Cardiac muscle cell (in vitro differentiated cells and primary cell): Measurements from ENCODE around the gene MBD4. TPM values are rescaled to one million over a fixed set of nuclear protein-coding genes. Genes with fewer than 3 reads are reported as not detected.
"Not testable (repeated sequence)": the region's sequence is repeated elsewhere in the genome, so short reads cannot be mapped to it uniquely, and the experiment has no call there.

Experiments
- DNase-seq, 2 donors: peaks; one replicate each; pipeline versions ENCODE4 v3.0.0 to v3.0.0-alpha.2; 2010 to 2017; ENCODE audit warnings: low read depth in 1 of 2, low spot score in 1 of 2
- H3K27ac ChIP-seq: fragments of 200-600 bp; sonication (generic); 2 replicates; pipeline ENCODE4 v1.5.1; 2016
- H3K27me3 ChIP-seq: fragments of 200-600 bp; sonication (generic); 2 replicates; pipeline ENCODE4 v1.6.0; 2016; ENCODE audit warnings: control low read depth
- H3K36me3 ChIP-seq: fragments of 200-600 bp; sonication (generic); 2 replicates; pipeline ENCODE4 v1.5.1; 2016; ENCODE audit warnings: control low read depth
- H3K4me1 ChIP-seq: fragments of 200-600 bp; sonication (generic); 2 replicates; pipeline ENCODE4 v1.8.1; 2017; ENCODE audit warnings: low read depth, mild to moderate bottlenecking, mixed run types
- H3K4me3 ChIP-seq: fragments of 200-600 bp; sonication (generic); 2 replicates; pipeline ENCODE4 v1.5.1; 2016; ENCODE audit warnings: mild to moderate bottlenecking
- H3K9me3 ChIP-seq: fragments of 200-600 bp; sonication (generic); 2 replicates; pipeline ENCODE4 v1.5.1; 2017; ENCODE audit warnings: low read depth, mild to moderate bottlenecking, control low read depth
- CTCF ChIP-seq: IDR thresholded peaks from 2 replicates; pipeline ENCODE4 v1.5.1; 2012; ENCODE audit warnings: low read depth, mild to moderate bottlenecking, low read length
- polyA plus RNA-seq: library from polyadenylated mRNA; unstranded; fragments of >200 nt; fragmentation: Nextera tagmentation; extraction: Ambion mirVana; gene quantifications from 2 replicates; pipeline ENCODE4 v1.2.1, GENCODE V29; 2016
- total RNA-seq: library from RNA; depleted of rRNA; stranded (reverse); fragments of >200 nt; gene quantifications from 2 replicates; pipeline ENCODE4 v1.2.3, GENCODE V29; 2016

MBD4 gene
- total and polyA plus RNA-seq, 2 experiments from 2014 or later: 30.0 to 39.8 TPM

GRCh38 chr3:129483870-129484269 lies 44.1 kb upstream of the MBD4 start:
- Histone ChIP-seq H3K4me1 (peaks cover 27% of the 10 kb centered on the region), H3K36me3 (peaks cover 5% of the 10 kb centered on the region)

GRCh38 chr3:129482721-129483120 lies 43.0 kb upstream of the MBD4 start:
- Histone ChIP-seq H3K27ac (no peak overlapping the region), H3K9me3 (no peaks in the 10 kb centered on the region), H3K36me3 (peaks cover 15% of the 10 kb centered on the region), H3K27me3 (no peaks in the 10 kb centered on the region), H3K4me1 (peaks cover 27% of the 10 kb centered on the region), H3K4me3 (no peak overlapping the region)
- DNase-seq: no peak
- TF ChIP-seq CTCF: peak; percentile 15

More at GRCh38 chr3:129483870-129484269, 44.1 kb upstream of the MBD4 start:
- Histone ChIP-seq H3K27ac (no peak overlapping the region), H3K4me3 (no peak overlapping the region), H3K9me3 (no peaks in the 10 kb centered on the region), H3K27me3 (no peaks in the 10 kb centered on the region)
- no peak for TF ChIP-seq CTCF
- DNase-seq: no peak

- Histone ChIP-seq H3K4me3 (no peak overlapping the region), H3K9me3 (no peaks in the 10 kb centered on the region), H3K27ac (no peak overlapping the region), H3K27me3 (no peaks in the 10 kb centered on the region), H3K36me3 (peaks cover 15% of the 10 kb centered on the region), H3K4me1 (peaks cover 19% of the 10 kb centered on the region)
- peak in 1 of 2 donors; percentile 94 for DNase-seq
- TF ChIP-seq CTCF: no peak
Observed at GRCh38 chr3:129481766-129482332, 42.1 kb upstream of the MBD4 start.

- DNase-seq: peak in 1 of 2 donors; percentile 82
- H3K36me3 ChIP-seq: peaks cover 15% of the 10 kb centered on the region
- H3K4me3 ChIP-seq, H3K27me3 ChIP-seq, H3K27ac ChIP-seq, H3K9me3 ChIP-seq: not testable (repeated sequence)
- peaks cover 14% of the 10 kb centered on the region for H3K4me1 ChIP-seq
Observed at GRCh38 chr3:129481225-129481765, 41.5 kb upstream of the MBD4 start.

- H3K4me1 ChIP-seq: peaks cover 3% of the 10 kb centered on the region
- no peak overlapping the region for H3K4me3 ChIP-seq
- H3K9me3 ChIP-seq: no peaks in the 10 kb centered on the region
- TF ChIP-seq CTCF: no peak
- H3K36me3 ChIP-seq: peaks cover 15% of the 10 kb centered on the region
- H3K27ac ChIP-seq: no peak overlapping the region
- no peaks in the 10 kb centered on the region for H3K27me3 ChIP-seq
- DNase-seq: no peak
Observed at GRCh38 chr3:129476586-129476985, 36.8 kb upstream of the MBD4 start.

GRCh38 chr3:129475863-129476262 lies 36.1 kb upstream of the MBD4 start:
- no peak for DNase-seq
- Histone ChIP-seq H3K27ac (no peak overlapping the region), H3K27me3 (no peaks in the 10 kb centered on the region), H3K4me1 (no peaks in the 10 kb centered on the region), H3K36me3 (peaks cover 15% of the 10 kb centered on the region), H3K9me3 (no peaks in the 10 kb centered on the region), H3K4me3 (no peak overlapping the region)
- no peak for TF ChIP-seq CTCF
